GM10248 (cell line): Measurements from ENCODE around the gene ANO1.

Experiments used
- CTCF ChIA-PET: fragments of 300-600 bp; sonication (Branson Sonifier 250); formaldehyde crosslinking; extraction: SDS; loops from one replicate; lab custom pipeline; 2021; ENCODE audit warnings: antibody characterized with exemption; lab: Yijun Ruan, JAX
- POLR2A ChIA-PET: fragments of 350-650 bp; sonication (Branson Sonifier 250); formaldehyde crosslinking; extraction: SDS; loops from one replicate; lab custom pipeline; 2020; ENCODE audit warnings: antibody characterized with exemption; lab: Yijun Ruan, JAX
- DNase-seq: peaks from one replicate; pipeline ENCODE4 v3.0.0; 2012; ENCODE audit errors: extremely low spot score
- CTCF ChIP-seq: IDR thresholded peaks from 2 replicates; pipeline ENCODE4 v1.5.1; 2012; ENCODE audit warnings: mild to moderate bottlenecking, low read depth; ENCODE audit errors: extremely low read depth, missing control alignments, control extremely low read depth

The ANO1 gene

GRCh38 chr11:70078095-70078780, at the start of gene ANO1:
Gene ANO1, plus strand, starts transcription at chr11:70078317. Its CDS starts 290 bp downstream, at chr11:70078607.
- ChIA-PET CTCF (no interaction called here), POLR2A (no interaction called here)
- no peak for DNase-seq
- no peak for TF ChIP-seq CTCF

DNA sequence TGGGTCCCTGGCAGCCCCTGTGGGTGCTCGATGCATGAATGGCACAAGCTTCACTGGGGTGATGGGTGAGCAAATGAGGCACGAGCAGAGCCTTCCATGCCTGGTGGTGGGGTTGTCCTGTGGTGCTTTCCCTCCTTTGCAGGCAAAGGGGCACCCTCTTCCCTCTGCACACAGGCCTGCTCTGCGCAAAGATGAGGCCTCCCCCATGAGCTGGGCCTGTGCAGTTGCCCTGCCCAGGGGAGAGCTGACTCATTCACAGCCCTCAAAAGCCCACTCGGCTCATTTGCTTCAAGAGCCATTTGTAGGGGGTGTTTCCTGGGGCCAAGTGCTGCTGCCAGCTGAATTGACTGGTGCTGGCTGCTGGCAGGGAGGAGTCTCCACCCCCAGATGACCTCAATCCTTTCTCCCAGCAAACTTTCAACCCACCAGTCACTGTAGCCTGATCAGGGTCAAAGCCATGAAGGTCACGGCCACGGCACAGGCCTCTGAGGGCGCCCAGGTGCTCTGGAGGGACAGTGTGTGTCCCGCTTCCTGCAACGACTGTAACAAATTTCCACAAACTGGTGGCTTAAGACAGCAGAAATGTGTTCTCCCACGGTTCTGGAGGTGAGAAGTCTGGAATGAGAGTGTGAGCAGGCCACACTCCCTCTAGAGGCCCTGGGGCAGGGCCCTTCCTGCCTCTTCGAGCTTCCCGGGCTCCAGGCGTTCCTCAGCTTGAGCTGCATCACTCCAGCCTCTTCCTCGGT, 48.8 kb upstream of the ANO1 start:
- no peak for TF ChIP-seq CTCF
- POLR2A ChIA-PET, result no interaction called here
- CTCF ChIA-PET, result interaction anchor here (1.3 kb wide), 1 partner anchor 10 kb away, joined by 3 read pairs; no protein-coding TSS in a partner anchor
- DNase-seq, result no peak

DNA sequence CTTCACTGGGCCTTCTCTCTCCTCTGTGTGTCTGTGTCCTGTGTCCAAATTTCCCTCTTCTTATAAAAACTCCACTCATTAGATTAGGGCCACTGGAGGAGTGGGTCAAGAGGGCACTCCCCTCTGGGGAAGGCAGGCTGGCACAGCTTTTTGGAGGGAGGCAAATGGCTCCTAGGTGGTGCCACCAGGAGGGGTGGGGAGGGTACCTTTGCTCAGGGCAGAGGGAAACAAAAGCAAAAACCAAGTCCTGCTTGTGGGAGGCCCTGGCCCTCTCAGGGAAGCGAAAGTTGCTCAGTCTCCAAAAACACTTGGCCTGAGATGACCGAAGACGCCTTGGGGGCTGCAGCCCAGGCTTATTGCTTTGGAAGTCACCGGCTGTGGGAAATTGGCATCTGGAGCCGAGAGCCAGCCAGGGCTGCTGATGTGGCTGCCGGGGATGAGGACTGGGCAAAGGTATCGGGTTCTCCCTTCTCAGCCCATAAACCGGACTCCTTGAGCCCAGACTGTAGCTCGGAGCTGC, 48.2 kb upstream of the ANO1 start:
- ChIA-PET CTCF (no interaction called here), POLR2A (no interaction called here)
- TF ChIP-seq CTCF, result no peak
- DNase-seq, result no peak

- ChIA-PET POLR2A (no interaction called here), CTCF (no interaction called here)
- no peak for DNase-seq
- no peak for TF ChIP-seq CTCF
These were observed 47.7 kb upstream of the ANO1 start for GRCh38 chr11:70030412-70030811.

DNA sequence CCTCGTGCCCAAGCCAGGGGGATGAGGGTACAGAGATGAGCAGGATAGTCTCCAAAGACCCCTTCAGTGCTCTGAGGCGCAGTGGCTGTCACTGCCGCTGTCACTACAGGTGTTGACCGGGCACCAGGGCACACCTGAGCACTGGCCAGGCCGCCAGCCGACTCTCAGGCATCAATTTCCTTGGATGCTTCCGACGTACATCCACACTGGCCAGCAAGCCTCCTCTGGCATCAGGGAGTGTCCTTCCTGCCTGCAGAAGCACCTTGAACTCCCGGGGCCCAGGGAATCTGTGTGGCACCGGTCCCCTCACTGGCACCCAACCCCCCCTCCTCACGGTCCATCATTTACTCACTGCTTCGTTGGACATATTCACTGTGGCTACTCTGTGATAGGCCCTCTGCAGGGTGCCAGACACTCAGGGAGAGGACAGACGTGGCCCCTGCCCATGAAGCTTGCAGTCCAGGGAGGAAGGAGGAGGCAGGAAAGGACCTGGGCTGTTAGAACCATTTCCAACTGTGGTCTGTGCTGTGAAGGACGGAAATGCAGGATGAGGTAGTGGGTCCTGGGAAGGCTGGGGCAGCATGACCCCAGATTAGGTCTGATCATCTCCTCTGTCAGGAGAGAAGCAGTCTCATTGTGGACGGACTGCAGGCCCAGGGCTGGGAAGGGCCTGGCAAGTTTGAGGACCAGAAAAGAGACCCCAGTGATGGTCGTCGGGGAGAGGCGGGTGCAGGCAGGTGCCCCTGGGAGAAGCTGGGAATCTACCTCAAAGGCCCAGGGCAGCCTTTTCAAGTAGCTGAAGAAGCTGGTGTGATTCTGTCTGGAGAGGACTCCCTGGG, 46.3 kb upstream of the ANO1 start:
- TF ChIP-seq CTCF, result no peak
- no peak for DNase-seq
- POLR2A ChIA-PET, result no interaction called here
- CTCF ChIA-PET, result no interaction called here

DNA sequence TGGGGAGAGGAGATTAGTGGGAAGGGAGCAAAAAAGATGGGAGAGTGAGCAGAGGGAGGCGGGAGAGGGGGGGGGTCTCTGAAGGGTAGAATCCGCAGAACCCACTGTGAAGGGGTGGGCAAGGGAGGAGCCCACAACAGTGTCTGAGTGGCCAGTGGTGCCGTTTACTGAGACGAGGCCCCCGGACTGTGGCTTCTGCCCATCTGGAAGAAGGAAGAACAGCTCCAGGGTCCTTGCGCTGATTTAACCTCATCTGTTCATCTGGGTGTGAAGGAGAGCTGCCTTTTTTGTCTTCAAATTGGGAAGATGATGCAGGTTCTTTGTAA, 45.7 kb upstream of the ANO1 start:
- POLR2A ChIA-PET, result no interaction called here
- no peak for TF ChIP-seq CTCF
- CTCF ChIA-PET, result no interaction called here
- no peak for DNase-seq
